ENCODE results near the gene LGALS3BP. TPM values are rescaled to one million over a fixed set of nuclear protein-coding genes. Genes with fewer than 3 reads are reported as not detected.

The LGALS3BP gene
- total and polyA plus RNA-seq, 2 of the 13 experiments (the other 11 are each of a cell fraction or from before 2014, with no cell fraction given): 137 to 332 TPM

DNA sequence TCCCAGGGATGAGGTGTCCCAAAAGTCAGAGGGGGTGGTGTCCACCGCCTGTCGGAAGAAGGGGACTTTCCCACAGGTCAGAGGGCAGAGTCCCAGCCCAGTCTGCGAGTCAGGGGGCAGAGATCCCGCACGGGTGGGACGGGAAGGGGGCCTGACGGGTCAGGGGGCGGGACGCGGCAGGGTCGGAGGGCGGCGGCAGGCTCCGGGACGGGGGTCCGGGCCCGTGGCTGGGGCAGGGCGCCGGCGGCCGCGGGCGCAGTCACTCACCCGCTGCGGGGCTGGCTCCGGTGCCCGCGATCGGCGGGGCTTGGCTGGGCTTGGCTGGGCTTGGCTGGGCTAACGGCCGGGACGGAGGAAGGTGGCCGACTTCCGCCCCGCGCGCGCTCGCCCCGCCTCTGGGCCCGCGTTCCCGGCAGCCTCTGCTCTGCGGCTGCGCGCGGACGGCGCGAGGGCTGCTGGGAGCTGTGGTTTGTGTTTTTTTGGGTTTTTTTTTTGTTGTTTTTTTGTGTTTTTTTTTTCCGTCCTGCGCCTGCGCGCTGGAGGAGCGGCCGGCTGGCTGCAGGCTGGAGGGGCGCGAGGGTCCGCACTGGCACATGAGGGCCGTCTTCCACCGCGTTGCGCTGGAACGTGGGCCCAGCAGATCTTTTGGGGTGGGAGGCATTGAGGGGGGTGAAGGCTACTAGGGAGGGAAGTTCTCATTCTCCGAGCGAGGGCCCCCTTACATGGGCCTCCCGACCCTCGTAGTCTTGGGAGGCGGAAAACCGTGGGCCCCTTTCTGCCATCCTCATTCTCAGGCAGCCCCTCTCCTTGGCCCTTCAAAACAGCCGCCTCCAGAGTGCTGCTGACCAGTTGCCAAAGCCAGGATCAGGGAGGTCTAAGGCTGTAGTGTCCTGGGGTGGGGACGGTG lies 29.9 kb upstream of the LGALS3BP start, which contains the start of gene CANT1 (continued):
- TF ChIP-seq, protein P1, sequence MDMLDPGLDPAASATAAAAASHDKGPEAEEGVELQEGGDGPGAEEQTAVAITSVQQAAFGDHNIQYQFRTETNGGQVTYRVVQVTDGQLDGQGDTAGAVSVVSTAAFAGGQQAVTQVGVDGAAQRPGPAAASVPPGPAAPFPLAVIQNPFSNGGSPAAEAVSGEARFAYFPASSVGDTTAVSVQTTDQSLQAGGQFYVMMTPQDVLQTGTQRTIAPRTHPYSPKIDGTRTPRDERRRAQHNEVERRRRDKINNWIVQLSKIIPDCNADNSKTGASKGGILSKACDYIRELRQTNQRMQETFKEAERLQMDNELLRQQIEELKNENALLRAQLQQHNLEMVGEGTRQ (IDR thresholded peaks at IDR 0.05; ENCODE audit: low read depth, low read length): no peak
- TF ChIP-seq, protein P1 (CRISPR knock-in tag; IDR thresholded peaks at IDR 0.05; ENCODE audit: borderline replicate concordance): no peak; the same call in 1 of the 2 replicates
- peak; percentile 71; the same call in 1 of the 2 replicates for TF ChIP-seq EED (CRISPR knock-in tag; IDR thresholded peaks at IDR 0.05)
- TF ChIP-seq, protein P2, sequence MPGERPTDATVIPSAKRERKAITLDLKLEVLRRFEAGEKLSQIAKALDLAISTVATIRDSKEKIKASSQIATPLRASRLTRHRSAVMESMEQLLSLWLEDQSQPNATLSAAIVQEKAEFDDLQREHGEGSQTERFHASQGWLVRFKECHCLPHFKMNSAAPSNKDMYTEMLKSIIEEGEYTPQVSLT (CRISPR knock-in tag; IDR thresholded peaks at IDR 0.05; ENCODE audit: borderline replicate concordance, low read depth): no peak
- 0 out of 2 replicates have a peak, but pooled peaks have one; percentile 12 for TF ChIP-seq ZNF225 (CRISPR knock-in tag; IDR thresholded peaks at IDR 0.05)
- peak; percentile 70; the same call in 1 of the 2 replicates for TF ChIP-seq MXD4 (CRISPR knock-in tag; IDR thresholded peaks at IDR 0.05)
- TF ChIP-seq YEATS2 (CRISPR knock-in tag; IDR thresholded peaks at IDR 0.05; ENCODE audit: borderline replicate concordance): peak; percentile 73; the same call in 1 of the 2 replicates
- TF ChIP-seq MTF2 (CRISPR knock-in tag; IDR thresholded peaks at IDR 0.05; ENCODE audit: borderline replicate concordance): no peak
- peak; percentile 85 for TF ChIP-seq HOXA3 (CRISPR knock-in tag; IDR thresholded peaks at IDR 0.05)
- no peak for TF ChIP-seq RFX1 (IDR thresholded peaks at IDR 0.05)
- peak; percentile 85 for TF ChIP-seq PHF20 (CRISPR knock-in tag; IDR thresholded peaks at IDR 0.05)
- peak; percentile 58 for TF ChIP-seq HNRNPLL (IDR thresholded peaks at IDR 0.05; ENCODE audit: low read depth, low read length, poor library complexity, severe bottlenecking)
- TF ChIP-seq ZBTB7B (CRISPR knock-in tag; IDR thresholded peaks at IDR 0.05): peak; percentile 88; the same call in 1 of the 2 replicates
- TF ChIP-seq, protein P3, sequence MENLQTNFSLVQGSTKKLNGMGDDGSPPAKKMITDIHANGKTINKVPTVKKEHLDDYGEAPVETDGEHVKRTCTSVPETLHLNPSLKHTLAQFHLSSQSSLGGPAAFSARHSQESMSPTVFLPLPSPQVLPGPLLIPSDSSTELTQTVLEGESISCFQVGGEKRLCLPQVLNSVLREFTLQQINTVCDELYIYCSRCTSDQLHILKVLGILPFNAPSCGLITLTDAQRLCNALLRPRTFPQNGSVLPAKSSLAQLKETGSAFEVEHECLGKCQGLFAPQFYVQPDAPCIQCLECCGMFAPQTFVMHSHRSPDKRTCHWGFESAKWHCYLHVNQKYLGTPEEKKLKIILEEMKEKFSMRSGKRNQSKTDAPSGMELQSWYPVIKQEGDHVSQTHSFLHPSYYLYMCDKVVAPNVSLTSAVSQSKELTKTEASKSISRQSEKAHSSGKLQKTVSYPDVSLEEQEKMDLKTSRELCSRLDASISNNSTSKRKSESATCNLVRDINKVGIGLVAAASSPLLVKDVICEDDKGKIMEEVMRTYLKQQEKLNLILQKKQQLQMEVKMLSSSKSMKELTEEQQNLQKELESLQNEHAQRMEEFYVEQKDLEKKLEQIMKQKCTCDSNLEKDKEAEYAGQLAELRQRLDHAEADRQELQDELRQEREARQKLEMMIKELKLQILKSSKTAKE (CRISPR knock-in tag; IDR thresholded peaks at IDR 0.05; ENCODE audit: borderline replicate concordance): no peak
- no peak for TF ChIP-seq MED13 (CRISPR knock-in tag; IDR thresholded peaks at IDR 0.05)
- TF ChIP-seq SIX4 (CRISPR knock-in tag; IDR thresholded peaks at IDR 0.05): no peak
- TF ChIP-seq NCOA2 (CRISPR knock-in tag; IDR thresholded peaks at IDR 0.05): no peak
- no peak for TF ChIP-seq SRF (IDR thresholded peaks at IDR 0.05; ENCODE audit: low read depth, low read length)
- TF ChIP-seq YY1 (IDR thresholded peaks at IDR 0.05; ENCODE audit: insufficient read depth, insufficient replicate concordance, low read depth, low read length): peak; percentile 81
- no peak for TF ChIP-seq ZNF556 (CRISPR knock-in tag; IDR thresholded peaks at IDR 0.05; ENCODE audit: borderline replicate concordance)
- peak; percentile 37; the same call in 1 of the 2 replicates for TF ChIP-seq ESRRA (CRISPR knock-in tag; IDR thresholded peaks at IDR 0.05; ENCODE audit: low read depth)
- TF ChIP-seq ZNF136 (CRISPR knock-in tag; IDR thresholded peaks at IDR 0.05; ENCODE audit: low read depth): no peak
- no peak for TF ChIP-seq KLF13 (CRISPR knock-in tag; IDR thresholded peaks at IDR 0.05)
- TF ChIP-seq ZNF121 (CRISPR knock-in tag; IDR thresholded peaks at IDR 0.05): no peak
- peak; percentile 50; the same call in 1 of the 2 replicates for TF ChIP-seq ZNF274 (CRISPR knock-in tag; IDR thresholded peaks at IDR 0.05)
- peak; percentile 60; the same call in 1 of the 2 replicates for TF ChIP-seq CENPT (CRISPR knock-in tag; IDR thresholded peaks at IDR 0.05; ENCODE audit: low read depth)
- no peak for TF ChIP-seq JUN (CRISPR knock-in tag; IDR thresholded peaks at IDR 0.05)

All from HepG2 (cell line).